Activated CD4-positive, alpha-beta T cell treated with anti-CD3 and anti-CD28 coated beads for 24 hours (primary cell): Measurements from ENCODE around the gene EEF1AKMT3.
A peak's percentile ranks its signal among the peaks of the same experiment; 100 is the strongest.

ENCODE experiments used
- DNase-seq, 2 donors: peaks; one replicate each; pipeline ENCODE4 v3.0.0-alpha.2; 2020; ENCODE audit warnings: low read depth in 2 of 2

The EEF1AKMT3 gene

DNA sequence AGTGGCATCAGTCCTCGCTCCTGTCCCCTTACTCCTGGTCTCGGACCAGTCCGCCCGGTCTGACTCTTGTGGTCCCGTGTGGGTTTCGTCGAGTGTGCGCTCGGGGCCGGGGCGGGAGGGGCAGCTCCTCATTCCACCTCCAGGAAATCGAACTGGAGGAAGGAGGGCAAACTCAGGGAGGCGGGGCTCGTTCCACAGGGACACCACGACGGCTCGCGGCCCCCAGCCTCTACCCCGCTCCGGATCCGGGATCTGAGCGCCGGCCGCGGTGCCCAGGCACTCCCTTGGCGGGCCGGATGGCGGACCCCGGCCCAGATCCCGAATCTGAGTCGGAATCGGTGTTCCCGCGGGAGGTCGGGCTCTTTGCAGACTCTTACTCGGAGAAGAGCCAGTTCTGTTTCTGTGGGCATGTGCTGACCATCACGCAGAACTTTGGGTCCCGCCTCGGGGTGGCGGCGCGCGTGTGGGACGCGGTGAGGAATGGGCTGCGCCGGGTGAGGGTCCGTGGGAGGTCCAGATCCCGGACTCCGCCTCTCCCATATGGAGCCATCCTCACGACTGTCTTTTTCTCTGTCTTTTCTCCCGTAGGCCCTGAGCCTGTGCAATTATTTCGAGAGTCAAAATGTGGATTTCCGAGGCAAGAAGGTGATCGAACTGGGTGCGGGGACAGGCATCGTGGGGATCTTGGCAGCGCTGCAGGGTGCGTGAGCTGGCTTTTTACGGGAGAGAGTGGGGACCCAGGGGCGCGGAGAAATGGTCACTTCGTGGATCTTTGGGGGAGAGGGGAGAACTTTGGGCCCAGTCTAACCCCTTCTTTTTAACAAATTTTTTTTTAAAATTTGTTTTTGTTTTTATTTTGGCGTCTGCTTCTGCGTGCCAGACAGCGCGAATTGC, at the start of gene EEF1AKMT3:
TSS of gene EEF1AKMT3 (plus strand) at position 186 of the 894 bp plus-strand sequence. CDS start at position 297, 111 bp downstream.
- DNase-seq: peak in 1 of 2 donors; percentile 22

DNA sequence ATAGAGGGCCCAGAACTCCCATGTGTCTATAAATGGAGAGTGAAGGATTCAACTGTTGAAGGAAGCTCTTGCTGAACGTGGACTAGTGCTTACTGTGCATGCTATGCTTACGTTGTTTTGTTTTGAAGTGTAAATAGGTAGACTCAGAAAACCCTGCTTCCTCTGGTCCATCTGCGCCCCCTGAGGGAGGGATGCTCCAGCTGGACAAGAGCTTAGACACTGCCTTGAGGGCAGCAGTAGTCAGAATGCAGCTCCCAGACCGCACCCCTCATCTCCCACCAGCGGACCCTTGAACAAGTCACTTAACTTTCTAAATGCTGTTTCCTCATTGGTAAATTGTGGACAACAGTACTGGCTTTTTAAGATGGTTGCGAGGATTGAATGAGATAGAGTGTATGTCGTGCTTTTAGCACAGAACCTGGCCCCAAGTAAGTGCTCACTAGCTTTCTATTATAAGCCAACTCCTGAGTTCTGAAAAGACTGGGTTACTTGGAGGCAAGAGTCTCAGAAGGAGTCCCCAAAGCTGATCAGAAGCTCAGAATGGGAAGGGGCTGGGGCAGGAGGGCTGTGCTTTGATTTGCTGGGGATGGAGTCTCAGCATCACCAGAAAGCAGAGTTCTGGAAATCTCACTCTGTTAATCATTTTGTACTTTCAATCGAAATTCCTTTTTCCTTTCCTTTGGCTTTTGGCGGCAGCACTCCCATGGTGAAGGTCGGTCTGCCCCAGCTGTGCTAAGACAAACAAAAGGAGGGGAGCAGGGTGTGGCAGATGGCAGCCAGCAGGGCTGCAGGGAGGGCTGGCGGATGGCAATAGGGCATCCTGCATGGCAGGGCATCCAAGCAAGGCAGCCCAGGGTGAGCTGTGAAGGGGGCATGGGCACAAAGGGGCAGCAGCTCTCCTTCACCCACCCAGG, 49.4 kb upstream of the EEF1AKMT3 start:
- DNase-seq: no peak

GRCh38 chr12:57723630-57723962, 48.8 kb upstream of the EEF1AKMT3 start:
- DNase-seq: no peak

DNA sequence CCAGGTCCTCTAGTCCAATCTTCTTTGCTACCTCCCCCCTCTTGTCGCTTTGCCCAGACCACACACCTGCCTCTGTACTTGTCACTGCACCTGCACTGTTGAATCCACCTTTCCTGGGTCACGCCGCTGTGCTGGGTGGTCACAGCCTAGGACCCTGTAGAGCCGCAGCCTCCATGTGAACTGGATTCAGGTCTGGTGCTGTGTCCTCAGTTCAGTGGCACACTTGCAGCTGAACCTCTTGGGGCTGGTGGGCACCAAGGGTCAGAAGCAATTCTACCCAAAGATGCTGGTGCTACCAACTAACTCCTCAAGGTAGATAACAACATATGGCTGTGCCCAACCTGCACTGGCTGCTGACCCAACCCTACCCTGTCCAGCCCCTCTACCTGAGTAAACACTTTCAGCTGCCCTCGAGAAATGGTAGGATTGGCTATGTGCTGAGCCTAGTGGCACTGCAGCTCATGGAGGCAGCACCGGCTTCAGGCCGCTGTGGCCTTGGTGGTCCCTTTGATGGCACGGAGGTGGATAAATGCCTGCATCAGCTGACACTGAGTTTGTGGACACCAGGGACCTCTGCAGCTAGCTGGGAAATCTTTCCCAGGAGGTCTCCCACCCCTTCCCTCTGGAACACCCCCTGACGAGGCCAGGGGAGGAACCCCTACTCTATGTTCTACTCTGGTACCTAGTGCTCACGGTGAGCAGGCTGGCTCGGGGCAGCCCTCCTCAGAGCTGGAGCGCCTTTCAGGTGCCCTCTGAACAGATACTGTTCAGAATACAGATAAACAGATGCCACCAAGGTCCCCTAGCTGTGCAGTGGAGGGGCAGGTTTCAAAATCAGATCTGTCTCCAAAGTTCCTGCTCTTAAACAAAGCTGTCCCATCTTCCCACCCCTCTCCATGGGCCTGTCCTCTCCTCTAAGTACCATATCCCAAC, 48.1 kb upstream of the EEF1AKMT3 start:
- no peak for DNase-seq

GRCh38 chr12:57724936-57725740, 47.3 kb upstream of the EEF1AKMT3 start:
- no peak for DNase-seq

- no peak for DNase-seq
Measured at GRCh38 chr12:57725851-57726150, 46.6 kb upstream of the EEF1AKMT3 start.

DNA sequence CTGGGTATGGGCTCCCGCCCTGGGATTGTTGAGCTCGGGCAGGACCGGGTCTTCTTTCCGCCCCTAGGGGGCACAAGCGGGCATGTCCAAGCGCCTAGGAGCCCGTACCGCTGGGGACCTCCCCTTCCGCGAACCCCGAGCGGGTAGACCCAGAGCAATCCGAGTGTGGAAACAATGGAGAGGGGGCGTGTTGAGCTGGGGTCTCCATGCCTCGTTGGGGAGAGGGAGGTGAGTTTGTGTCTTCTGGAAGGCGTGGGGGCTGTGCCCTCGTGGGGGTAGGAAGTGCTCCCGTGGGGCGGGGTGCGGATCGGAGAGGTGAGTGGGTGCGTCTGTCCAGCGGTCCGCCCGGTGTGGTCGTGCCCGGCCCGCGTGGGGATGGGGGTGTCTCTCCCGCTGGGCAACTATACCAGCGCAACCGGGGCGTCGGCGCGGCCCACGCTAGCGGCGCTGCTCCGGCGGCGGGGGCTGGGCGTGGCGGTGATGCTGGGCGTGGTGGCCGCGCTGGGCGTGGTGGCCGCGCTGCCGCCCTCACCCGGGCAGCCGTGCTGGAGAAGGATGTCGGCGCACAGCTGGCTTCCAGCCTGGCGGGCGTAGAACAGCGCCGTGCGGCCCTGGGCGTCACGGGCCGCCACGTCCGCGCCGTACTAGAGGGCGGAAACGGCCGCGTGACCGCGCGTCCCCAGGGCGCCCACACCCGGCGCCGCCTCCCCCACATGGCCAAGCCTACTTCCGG, 46.1 kb upstream of the EEF1AKMT3 start:
- DNase-seq: no peak

DNA sequence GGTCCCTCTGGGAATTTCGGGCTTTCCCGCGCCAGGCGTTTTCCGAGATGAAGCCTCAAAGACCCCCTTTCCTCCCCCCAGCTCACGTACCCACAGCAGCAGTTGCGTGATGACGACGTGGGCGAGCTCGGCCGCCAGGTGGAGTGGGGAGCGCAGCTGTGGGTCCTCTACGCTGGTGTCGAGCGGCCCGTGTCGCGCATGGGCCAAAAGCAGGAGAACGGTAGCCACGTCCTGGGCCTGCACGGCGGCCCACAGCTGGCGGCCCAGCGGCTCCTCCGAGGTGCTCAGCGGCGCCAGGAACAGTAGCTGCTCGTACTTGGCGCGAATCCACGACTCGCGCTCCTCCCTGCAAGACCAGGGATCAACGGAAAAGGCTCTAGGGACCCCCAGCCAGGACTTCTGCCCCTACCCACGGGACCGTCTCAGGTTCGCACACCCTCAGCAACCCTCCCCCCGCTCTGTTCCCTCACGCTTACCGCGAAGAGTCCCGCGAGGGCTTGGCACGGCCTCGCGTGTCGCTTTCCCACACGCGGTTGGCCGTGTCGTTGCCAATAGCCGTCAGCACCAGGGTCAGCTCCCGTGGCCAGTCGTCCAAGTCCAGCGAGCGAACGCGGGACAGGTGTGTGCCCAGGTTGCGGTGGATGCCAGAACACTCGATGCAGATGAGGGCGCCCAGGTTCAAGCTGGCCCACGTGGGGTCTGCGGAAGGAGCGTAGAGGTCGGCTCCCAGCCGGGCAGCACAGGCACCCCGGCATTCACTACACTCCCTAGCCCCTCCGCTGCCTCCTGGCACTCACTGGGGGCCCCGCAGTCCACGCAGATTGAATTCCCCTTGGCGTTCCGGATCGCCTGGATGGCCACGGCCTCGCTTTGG, 45.3 kb upstream of the EEF1AKMT3 start:
- DNase-seq: no peak

DNA sequence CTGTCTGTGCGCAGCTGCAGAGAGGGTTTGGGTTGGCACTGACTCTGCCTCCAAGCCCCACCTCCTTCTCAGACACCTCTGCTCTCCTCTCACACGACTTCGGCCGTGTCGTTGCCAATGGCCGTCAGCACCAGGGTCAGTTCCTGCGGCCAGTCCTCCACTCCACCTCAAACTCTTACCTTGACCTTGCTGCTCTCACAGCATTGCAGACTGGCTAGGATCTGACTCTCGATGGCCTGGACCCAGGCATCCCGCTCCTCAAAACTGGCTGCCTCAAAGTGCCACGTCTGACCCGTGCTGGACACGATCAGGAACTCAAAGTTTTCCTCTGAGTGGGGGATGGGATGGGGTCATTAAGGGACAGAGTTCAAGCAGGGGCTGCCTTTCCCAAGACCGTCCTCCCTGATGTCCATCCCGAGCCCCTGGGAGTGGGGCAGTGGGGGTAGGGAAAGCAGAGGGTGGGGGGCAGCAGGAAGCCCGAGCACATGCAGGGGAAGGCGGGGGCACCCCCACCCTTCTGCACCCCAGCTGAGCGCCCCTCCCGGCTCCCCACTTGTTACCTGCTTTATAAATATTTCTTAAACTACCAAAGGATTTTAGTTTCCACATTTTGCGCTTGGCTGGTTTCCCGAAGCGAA, 44.5 kb upstream of the EEF1AKMT3 start:
- no peak for DNase-seq

DNA sequence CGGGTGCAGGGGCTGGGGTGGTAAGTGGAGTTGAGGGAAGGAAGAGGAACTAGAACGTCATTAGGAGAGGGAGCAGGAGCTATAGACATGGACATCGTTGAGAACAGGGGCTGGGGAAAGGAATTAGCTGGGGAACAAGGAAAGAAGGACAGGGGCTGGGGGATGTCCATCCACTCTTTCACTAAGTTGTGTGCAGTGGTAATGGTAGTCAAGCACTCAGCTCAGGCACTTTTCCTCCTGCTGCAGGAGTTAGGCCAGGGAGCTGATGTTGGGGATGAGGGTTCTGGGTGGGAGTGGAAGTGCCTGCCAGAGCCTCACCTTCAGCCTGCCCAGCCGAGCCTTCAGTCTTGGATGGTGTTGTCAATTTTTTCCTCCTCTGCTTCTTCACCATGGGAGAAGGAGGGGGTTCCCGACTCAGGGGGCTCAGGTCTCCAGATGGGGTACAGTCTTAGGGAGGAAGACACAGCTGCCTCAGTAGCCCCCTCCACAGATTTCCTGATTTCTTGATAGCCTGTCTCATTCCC, 43.0 kb upstream of the EEF1AKMT3 start:
- DNase-seq: no peak

- no peak for DNase-seq
Measured at GRCh38 chr12:57730336-57731067, 41.9 kb upstream of the EEF1AKMT3 start.

GRCh38 chr12:57731411-57732080, 40.9 kb upstream of the EEF1AKMT3 start:
- no peak for DNase-seq

DNA sequence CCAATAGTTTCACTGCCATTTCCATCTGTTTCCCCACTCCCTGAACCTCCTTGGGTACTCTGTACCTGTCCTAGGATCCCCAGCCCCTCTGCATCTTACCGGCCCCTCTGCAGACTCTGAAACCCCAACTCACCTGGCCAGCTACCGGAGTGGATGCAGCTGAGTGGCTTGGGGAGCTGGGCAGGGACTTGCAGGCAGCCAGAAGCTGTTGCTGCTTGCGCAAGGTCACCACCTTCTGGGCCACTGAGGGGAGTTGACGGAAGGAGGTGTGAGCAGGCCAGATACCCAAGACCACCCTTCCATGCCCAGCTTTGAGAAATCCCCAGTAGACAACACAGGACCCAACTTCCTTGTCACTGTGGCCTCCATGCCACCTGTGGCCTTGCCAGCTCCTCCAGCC, 40.1 kb upstream of the EEF1AKMT3 start:
- DNase-seq: no peak

DNA sequence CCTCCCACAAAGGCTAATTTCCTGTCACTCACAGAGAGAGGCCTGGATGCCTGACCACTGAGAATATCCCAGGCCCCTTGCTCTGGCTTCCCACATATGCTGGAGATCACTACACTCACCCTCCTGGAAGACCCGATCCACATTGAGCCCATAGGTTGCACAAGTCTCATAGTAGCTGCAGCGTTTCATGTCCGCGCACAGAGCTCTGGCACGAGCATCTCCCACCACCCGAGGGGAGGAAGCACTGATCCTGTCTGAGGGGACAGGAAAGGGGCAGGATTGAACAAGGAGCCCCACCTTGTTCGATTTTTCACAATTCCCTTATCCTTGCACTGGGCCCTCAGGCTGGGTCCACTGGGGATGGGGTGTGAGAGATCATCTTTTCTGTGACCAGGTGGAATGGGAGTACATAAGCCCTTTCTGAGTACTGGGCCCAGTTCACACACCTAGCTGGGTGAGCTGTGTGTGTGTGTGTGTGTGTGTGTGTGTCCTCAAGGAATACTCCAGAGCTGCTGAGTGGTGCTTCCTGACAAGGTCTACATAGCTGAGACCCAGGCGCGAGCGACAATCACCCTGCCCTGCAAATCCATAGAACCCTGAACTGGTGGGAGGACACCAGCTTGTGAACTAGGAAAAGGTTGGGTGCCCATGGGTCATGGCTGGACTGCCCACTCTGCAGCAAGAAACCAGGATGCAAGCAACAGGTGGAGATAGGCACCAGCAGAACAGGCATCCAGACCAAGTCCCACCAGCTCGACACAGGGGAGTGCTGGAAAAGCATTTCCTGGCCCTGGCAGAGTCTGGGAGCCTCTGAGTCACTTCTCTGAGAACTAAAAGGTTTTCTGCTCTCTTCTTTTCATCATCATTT, 39.5 kb upstream of the EEF1AKMT3 start:
- no peak for DNase-seq

DNA sequence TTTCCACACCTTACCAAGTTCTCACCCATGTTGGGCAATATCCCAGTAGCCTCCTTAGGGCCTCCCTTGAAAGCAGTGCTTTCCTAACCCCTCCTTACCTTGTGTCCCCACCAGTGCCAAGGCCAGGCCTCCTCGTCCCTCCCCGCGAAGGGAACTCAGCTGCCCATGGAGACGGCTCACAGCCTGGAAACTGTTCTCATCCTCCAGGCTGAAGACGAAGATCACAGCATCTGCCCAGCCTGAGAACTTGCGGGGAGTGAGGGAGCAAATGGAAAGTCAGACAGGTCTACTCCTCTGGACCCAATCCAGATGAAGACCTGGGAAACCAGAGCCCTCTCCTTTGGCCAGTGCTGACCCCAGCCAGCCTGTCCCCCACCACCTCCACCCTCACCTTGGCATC, 38.5 kb upstream of the EEF1AKMT3 start:
- DNase-seq: no peak

GRCh38 chr12:57734591-57734990, 37.8 kb upstream of the EEF1AKMT3 start:
- no peak for DNase-seq
